Gastrocnemius medialis (tissue), 4 donors: Measurements from ENCODE around the gene GP5. TPM values are rescaled to one million over a fixed set of nuclear protein-coding genes. Genes with fewer than 3 reads are reported as not detected.

Source experiments
- ATAC-seq, 2 donors: fragments of 150-250 bp; one replicate each; pipeline ENCODE4 v1.9.1; 2016
- DNase-seq, 2 donors: peaks; one replicate each; pipeline ENCODE4 v3.0.0-alpha.2; 2019
- H3K27ac ChIP-seq, 4 donors: fragments of 200-600 bp; sonication (generic); 1 replicate in 1 of 4; 2 replicates in 3 of 4; pipeline ENCODE4 v1.5.1; 2016 to 2018; ENCODE audit warnings: mild to moderate bottlenecking in 2 of 4, moderate library complexity in 1 of 4
- H3K27me3 ChIP-seq, 3 donors: fragments of 200-600 bp; sonication (generic) in 2 of 3; 1 replicate in 1 of 3; 2 replicates in 2 of 3; pipeline versions ENCODE4 v1.5.1 to v1.6.0; 2016 to 2019; ENCODE audit warnings: mild to moderate bottlenecking in 1 of 3, moderate library complexity in 1 of 3
- H3K36me3 ChIP-seq, 2 donors: fragments of 200-600 bp; sonication (generic) in 1 of 2; one replicate each; pipeline ENCODE4 v1.5.1; 2017 to 2018
- H3K4me1 ChIP-seq, 2 donors: fragments of 200-600 bp; sonication (generic) in 1 of 2; one replicate each; pipeline ENCODE4 v1.5.1; 2016 to 2017; ENCODE audit warnings: mild to moderate bottlenecking in 2 of 2
- H3K4me3 ChIP-seq, 4 donors: fragments of 200-600 bp; sonication (generic) in 3 of 4; 1 replicate in 1 of 4; 2 replicates in 3 of 4; pipeline ENCODE4 v1.5.1; 2016 to 2019; ENCODE audit warnings: mild to moderate bottlenecking in 2 of 4
- H3K9me3 ChIP-seq, 3 donors: fragments of 200-600 bp; sonication (generic) in 2 of 3; 1 replicate in 1 of 3; 2 replicates in 2 of 3; pipeline ENCODE4 v1.5.1; 2016 to 2019
- CTCF ChIP-seq, 5 experiments: fragments of 450-650 bp in 3 of 5; fragments of 200-600 bp in 2 of 5; sonication (generic) in 2 of 5; IDR thresholded peaks in 4 of 5; conservative IDR thresholded peaks in 1 of 5; 1 replicate in 4 of 5; 2 replicates in 1 of 5; pipeline ENCODE4 v1.5.1; 2016 to 2019; ENCODE audit warnings: antibody characterized with exemption in 5 of 5, mild to moderate bottlenecking in 3 of 5, moderate library complexity in 3 of 5
- POLR2A ChIP-seq, 2 donors: fragments of 450-650 bp; IDR thresholded peaks; one replicate each; pipeline ENCODE4 v1.6.1; 2017; ENCODE audit warnings: antibody characterized with exemption in 2 of 2, mild to moderate bottlenecking in 2 of 2, moderate library complexity in 2 of 2
- in situ Hi-C, 4 donors: fragments of 200-750 bp; cut with MboI; loops; one replicate each; pipeline versions ENCODE4 v1.15.0 to v1.8.0; 2017; ENCODE audit warnings: low sequenced_read_pairs in 4 of 4
- intact Hi-C: fragments of 100-400 bp; cut with DNase I; formaldehyde crosslinking; loops from one replicate; pipeline ENCODE4 v1.15.1; 2023; ENCODE audit warnings: low total_unique reads
- total RNA-seq, 4 donors: library from RNA; depleted of rRNA; stranded (reverse); fragments of >200 nt; gene quantifications; one replicate each; pipeline versions ENCODE4 v1.1.0 to v1.2.3, GENCODE V29; 2016

GP5 gene
- total RNA-seq, 4 donors from 2014 or later = 0.10 TPM; not detected in 3

DNA sequence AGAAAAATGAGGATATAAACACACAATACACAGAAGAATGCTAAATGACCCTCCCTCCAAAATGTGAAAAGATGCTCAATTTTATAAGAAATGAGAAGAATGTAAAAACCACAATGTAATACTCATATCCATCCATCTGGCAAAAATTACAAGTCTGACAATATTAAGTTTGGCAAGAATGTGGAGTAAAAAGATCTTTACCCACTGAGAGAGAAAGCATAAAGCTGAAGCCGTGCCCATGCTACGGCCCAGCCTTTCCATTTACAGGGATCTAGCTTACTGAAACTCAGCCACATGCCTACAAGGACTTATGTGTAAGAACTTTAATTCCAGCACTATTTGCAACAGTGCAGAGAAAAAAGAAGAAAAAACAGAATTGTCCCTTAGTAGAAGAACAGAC lies 44.8 kb upstream of the GP5 start:
- Histone ChIP-seq H3K9me3 (no peaks in the 10 kb centered on the region), H3K4me1 (no peaks in the 10 kb centered on the region), H3K36me3 (peaks cover 7 to 75% of the 10 kb centered on the region in 2 donors), H3K27ac (no peak overlapping the region), H3K27me3 (no peaks in the 10 kb centered on the region), H3K4me3 (no peak overlapping the region)
- DNase-seq (no peak), ATAC-seq (no peak)
- in situ Hi-C loops = no loop called here
- intact Hi-C loops = no loop called here
- TF ChIP-seq POLR2A (IDR thresholded peaks at IDR 0.05) = no peak
- no peak for TF ChIP-seq CTCF (IDR thresholded peaks at IDR 0.05 in 4 of 5, conservative IDR thresholded peaks at IDR 0.05 in 1 of 5)

DNA sequence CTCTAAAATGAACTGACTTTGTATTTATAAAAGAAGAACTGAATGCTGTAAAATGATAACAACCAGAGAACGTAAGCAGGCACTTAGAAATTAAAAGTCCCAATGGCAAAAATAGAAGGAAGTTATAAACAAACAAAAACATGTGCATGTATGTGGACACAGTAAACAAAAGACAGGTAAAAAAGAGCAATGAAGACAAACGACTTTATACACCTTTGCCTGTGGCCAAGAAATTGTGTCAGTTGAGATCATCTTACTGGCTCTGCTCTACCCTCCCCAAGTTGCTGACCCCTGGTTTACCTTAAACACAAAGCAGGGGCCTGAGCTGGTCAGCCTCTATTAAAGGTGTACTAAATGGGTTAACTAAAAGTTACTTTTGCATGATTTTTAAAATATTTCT lies 41.7 kb upstream of the GP5 start:
- Histone ChIP-seq H3K36me3 (peaks cover 0 to 75% of the 10 kb centered on the region in 2 donors), H3K27me3 (no peaks in the 10 kb centered on the region), H3K9me3 (no peaks in the 10 kb centered on the region), H3K4me1 (no peaks in the 10 kb centered on the region), H3K4me3 (no peak overlapping the region), H3K27ac (no peak overlapping the region)
- intact Hi-C loops (no loop called here), in situ Hi-C loops (no loop called here)
- DNase-seq (no peak), ATAC-seq (no peak)
- TF ChIP-seq CTCF (IDR thresholded peaks at IDR 0.05 in 4 of 5, conservative IDR thresholded peaks at IDR 0.05 in 1 of 5) = no peak
- no peak for TF ChIP-seq POLR2A (IDR thresholded peaks at IDR 0.05)

- no peak for TF ChIP-seq CTCF (IDR thresholded peaks at IDR 0.05 in 4 of 5, conservative IDR thresholded peaks at IDR 0.05 in 1 of 5)
- no peak for TF ChIP-seq POLR2A (IDR thresholded peaks at IDR 0.05)
- Histone ChIP-seq H3K9me3 (no peaks in the 10 kb centered on the region), H3K4me1 (no peaks in the 10 kb centered on the region), H3K27ac (no peak overlapping the region), H3K27me3 (no peaks in the 10 kb centered on the region), H3K36me3 (peaks cover 0 to 75% of the 10 kb centered on the region in 2 donors), H3K4me3 (no peak overlapping the region)
- no peak for ATAC-seq
- DNase-seq = no peak
- intact Hi-C loops (no loop called here), in situ Hi-C loops (no loop called here)
These were observed 41.0 kb upstream of the GP5 start for GRCh38 chr3:194439881-194440550.

DNA sequence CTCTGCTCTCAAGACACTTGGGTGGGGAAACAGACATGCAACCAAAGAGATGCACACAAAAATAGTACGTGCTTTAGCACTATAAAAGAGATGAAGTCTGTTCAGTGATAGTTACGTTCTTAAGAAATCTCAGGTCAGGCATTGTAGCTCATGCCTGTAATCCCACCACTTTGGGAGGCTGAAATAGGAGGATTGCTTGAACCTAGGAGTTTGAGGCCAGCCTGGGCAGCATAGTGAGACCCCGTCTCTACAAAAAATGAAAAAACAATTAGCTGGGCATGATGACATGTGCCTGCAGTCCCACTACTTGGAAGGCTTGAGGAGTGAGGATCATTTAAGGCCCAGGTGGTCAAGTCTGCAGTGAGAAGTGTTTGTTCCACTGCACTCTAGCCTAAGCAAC lies 35.4 kb upstream of the GP5 start:
- Histone ChIP-seq H3K36me3 (peaks cover 3 to 92% of the 10 kb centered on the region in 2 donors), H3K4me3 (no peak overlapping the region), H3K27me3 (no peaks in the 10 kb centered on the region), H3K9me3 (no peaks in the 10 kb centered on the region), H3K27ac (no peak overlapping the region), H3K4me1 (no peaks in the 10 kb centered on the region)
- TF ChIP-seq POLR2A (IDR thresholded peaks at IDR 0.05) = no peak
- no peak for TF ChIP-seq CTCF (IDR thresholded peaks at IDR 0.05 in 4 of 5, conservative IDR thresholded peaks at IDR 0.05 in 1 of 5)
- in situ Hi-C loops (no loop called here), intact Hi-C loops (no loop called here)
- DNase-seq (no peak), ATAC-seq (no peak)

DNA sequence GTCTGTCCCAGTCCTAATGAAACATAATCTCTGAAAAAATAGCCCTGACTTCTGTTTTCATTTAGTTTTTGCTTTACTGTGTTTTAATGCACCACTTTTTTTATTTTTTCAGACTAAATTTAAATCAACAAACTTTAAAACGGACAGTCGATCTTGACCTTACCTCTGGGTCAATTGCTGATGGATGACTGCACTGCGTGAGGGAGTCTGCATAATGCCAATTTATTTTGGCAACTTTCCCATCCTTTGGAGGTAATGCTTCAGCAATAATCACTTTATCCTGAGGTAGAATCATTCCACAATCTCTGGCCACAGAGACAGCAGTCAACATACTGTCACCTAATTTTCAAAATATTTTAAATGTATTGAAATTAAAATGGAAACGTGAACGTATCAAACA lies 32.5 kb upstream of the GP5 start:
- DNase-seq (no peak), ATAC-seq (no peak)
- H3K27me3 ChIP-seq = no peaks in the 10 kb centered on the region
- in situ Hi-C loops = no loop called here
- H3K27ac ChIP-seq = no peak overlapping the region
- H3K9me3 ChIP-seq = no peaks in the 10 kb centered on the region
- TF ChIP-seq CTCF (IDR thresholded peaks at IDR 0.05 in 4 of 5, conservative IDR thresholded peaks at IDR 0.05 in 1 of 5) (no peak), POLR2A (IDR thresholded peaks at IDR 0.05) (no peak)
- H3K36me3 ChIP-seq = peaks cover 3 to 82% of the 10 kb centered on the region in 2 donors
- no peak overlapping the region for H3K4me3 ChIP-seq
- intact Hi-C loops = no loop called here
- H3K4me1 ChIP-seq = no peaks in the 10 kb centered on the region
